ENCODE data around the gene SCYGR6. TPM values are rescaled to one million over a fixed set of nuclear protein-coding genes. Genes with fewer than 3 reads are reported as not detected.

Gene SCYGR6
- total and polyA plus RNA-seq, 10 donors: not detected

DNA sequence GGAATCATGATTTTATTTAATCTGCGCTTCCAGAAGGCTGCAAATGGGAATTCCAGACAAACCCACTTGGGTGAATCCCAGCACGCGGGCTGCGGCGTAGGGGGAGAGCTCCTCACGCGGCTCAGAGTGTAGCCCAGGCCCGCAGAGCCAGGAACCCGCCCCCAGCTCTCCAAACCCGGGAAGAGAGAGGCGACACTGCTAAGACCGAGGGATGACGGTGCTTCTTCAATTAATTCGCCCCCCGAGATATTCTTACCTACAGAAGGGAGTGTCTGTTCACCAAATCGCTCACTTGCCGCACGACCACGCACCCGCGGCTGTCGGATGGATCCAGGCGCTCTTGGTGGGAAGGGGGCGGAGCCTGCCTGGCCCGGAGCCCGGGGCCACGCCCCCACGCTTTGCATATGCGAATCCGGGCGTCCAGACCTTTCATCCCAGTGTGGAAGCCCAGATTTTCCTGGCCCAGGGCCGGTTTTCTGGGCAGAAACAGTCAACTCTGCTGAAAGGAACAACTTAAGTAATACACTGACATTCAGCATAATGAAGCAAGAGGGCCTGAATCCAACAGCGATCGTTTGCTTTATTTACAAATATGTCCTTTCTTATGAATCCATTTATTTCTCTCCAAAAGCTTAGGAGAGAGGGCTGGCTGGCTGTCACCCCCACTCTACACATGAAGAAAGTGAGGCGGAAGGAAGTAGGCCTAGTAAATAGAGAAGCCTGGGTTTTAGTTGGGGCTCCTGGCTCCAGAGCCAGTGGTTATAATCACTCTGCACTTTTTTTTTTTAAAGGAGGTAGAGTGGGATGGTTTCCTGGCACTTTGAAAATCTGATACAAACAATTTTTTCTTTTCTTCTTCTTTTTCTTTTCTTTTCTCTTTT lies 6.6 kb downstream of the SCYGR6 start, which contains the start of gene SLC19A3:
SLC19A3 (minus strand) TSS at position 342 of the 881 bp plus-strand sequence. CDS start 15,710 bp downstream, outside the sequence.
- WGBS, 5 donors: 10 to 18% (median 13%) methylated on average over 26 to 35 of the region's 35 CpGs
- Histone ChIP-seq H3K27me3 (replicated peaks in 1 of 7) (peaks cover 0 to 27% (median 9%) of the 10 kb centered on the region in 7 donors), H3K4me1 (peaks cover 0 to 10% (median 8%) of the 10 kb centered on the region in 6 donors), H3K4me3 (peak within 1 kb of the TSS in 4 of 8 donors; percentile 5 to 59 (median 19)), H3K36me3 (no peaks in the 10 kb centered on the region), H3K9me3 (no peaks in the 10 kb centered on the region), H3K27ac (peak within 1 kb of the TSS in 1 of 8 donors; percentile 28)
- intact Hi-C loops (cut with DNase I; ENCODE audit: low total_unique reads): no loop called here
- TF ChIP-seq POLR2A (IDR thresholded peaks at IDR 0.05): no peak
- TF ChIP-seq POLR2AphosphoS5 (IDR thresholded peaks at IDR 0.05): peak in 1 of 3 donors; percentile 46
- DNase-seq: peak; percentile 75

GRCh38 chr2:227716501-227716900 lies 8.1 kb downstream of the SCYGR6 start:
- no peak overlapping the region for H3K27ac ChIP-seq
- H3K4me3 ChIP-seq: no peak overlapping the region
- peaks cover 0 to 10% (median 8%) of the 10 kb centered on the region in 6 donors for H3K4me1 ChIP-seq
- TF ChIP-seq POLR2AphosphoS5 (IDR thresholded peaks at IDR 0.05): no peak
- H3K27me3 ChIP-seq (replicated peaks in 1 of 7): peaks cover 0 to 26% (median 9%) of the 10 kb centered on the region in 7 donors
- no peak for DNase-seq
- intact Hi-C loops (cut with DNase I; ENCODE audit: low total_unique reads): no loop called here
- no peaks in the 10 kb centered on the region for H3K36me3 ChIP-seq
- H3K9me3 ChIP-seq: no peaks in the 10 kb centered on the region
- WGBS, 5 donors: 88 to 94% (median 93%) methylated on average over 2 of the region's 2 CpGs

DNA sequence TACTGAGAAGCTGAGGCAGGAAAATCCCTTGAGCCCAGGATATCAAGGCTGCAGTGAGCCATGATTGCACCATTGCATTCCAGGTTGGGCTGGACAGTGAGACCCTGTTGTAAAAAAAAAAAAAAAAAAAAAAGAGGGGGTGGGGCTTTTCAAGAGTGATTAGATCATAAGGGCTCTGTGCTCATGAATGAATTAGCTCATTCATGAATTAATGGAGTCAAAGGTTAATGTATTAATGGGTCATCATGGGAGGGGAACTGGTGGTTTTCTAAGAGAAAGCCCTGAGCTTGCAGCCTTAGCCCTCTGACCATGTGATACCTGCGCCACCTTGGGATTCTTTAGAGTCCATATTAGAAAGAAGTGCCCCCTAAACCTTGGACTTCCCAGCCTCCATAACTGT lies 11.3 kb downstream of the SCYGR6 start:
- H3K36me3 ChIP-seq: no peaks in the 10 kb centered on the region
- no peak overlapping the region for H3K27ac ChIP-seq
- H3K9me3 ChIP-seq: no peaks in the 10 kb centered on the region
- 63 to 100% (median 96%) methylated on average over 1 of the region's 1 CpG for WGBS, 5 donors
- DNase-seq: no peak
- TF ChIP-seq POLR2A (IDR thresholded peaks at IDR 0.05) (no peak), POLR2AphosphoS5 (IDR thresholded peaks at IDR 0.05) (no peak)
- TF ChIP-seq, protein P1, sequence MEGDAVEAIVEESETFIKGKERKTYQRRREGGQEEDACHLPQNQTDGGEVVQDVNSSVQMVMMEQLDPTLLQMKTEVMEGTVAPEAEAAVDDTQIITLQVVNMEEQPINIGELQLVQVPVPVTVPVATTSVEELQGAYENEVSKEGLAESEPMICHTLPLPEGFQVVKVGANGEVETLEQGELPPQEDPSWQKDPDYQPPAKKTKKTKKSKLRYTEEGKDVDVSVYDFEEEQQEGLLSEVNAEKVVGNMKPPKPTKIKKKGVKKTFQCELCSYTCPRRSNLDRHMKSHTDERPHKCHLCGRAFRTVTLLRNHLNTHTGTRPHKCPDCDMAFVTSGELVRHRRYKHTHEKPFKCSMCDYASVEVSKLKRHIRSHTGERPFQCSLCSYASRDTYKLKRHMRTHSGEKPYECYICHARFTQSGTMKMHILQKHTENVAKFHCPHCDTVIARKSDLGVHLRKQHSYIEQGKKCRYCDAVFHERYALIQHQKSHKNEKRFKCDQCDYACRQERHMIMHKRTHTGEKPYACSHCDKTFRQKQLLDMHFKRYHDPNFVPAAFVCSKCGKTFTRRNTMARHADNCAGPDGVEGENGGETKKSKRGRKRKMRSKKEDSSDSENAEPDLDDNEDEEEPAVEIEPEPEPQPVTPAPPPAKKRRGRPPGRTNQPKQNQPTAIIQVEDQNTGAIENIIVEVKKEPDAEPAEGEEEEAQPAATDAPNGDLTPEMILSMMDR (IDR thresholded peaks at IDR 0.05 in 8 of 11, conservative IDR thresholded peaks at IDR 0.05 in 3 of 11): no peak
- no peak overlapping the region for H3K4me3 ChIP-seq
- H3K27me3 ChIP-seq (replicated peaks in 1 of 7): peaks cover 0 to 31% (median 5%) of the 10 kb centered on the region in 7 donors
- H3K4me1 ChIP-seq: peaks cover 0 to 10% (median 8%) of the 10 kb centered on the region in 6 donors
- intact Hi-C loops (cut with DNase I; ENCODE audit: low total_unique reads): no loop called here

DNA sequence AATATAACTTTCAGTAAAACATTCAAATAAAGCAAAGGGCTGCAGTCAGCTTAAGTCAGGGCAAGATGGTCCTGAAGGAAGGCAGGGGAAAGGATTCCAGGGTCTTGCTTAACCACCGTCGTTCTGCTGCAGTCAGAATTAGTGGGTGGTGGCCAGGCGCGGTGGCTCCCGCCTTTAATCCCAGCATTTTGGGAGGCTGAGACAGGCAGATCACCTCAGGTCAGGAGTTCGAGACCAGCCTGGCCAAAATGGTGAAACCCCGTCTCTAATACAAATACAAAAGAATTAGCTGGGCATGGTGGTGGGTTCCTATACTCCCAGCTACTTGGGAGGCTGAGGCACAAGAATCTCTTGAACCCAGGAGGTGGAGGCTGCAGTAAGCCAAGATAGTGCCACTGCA lies 13.6 kb downstream of the SCYGR6 start:
- WGBS, 5 donors: 87 to 93% (median 91%) methylated on average over 7 of the region's 7 CpGs
- DNase-seq: no peak
- Histone ChIP-seq H3K4me3 (no peak overlapping the region), H3K36me3 (no peaks in the 10 kb centered on the region), H3K4me1 (no peaks in the 10 kb centered on the region), H3K9me3 (no peaks in the 10 kb centered on the region), H3K27me3 (replicated peaks in 1 of 7) (peaks cover 0 to 11% (median 0%) of the 10 kb centered on the region in 7 donors), H3K27ac (no peak overlapping the region)
- intact Hi-C loops (cut with DNase I; ENCODE audit: low total_unique reads): no loop called here
- TF ChIP-seq, protein P1 (IDR thresholded peaks at IDR 0.05 in 8 of 11, conservative IDR thresholded peaks at IDR 0.05 in 3 of 11): no peak
- TF ChIP-seq POLR2A (IDR thresholded peaks at IDR 0.05) (no peak), POLR2AphosphoS5 (IDR thresholded peaks at IDR 0.05) (no peak)

DNA sequence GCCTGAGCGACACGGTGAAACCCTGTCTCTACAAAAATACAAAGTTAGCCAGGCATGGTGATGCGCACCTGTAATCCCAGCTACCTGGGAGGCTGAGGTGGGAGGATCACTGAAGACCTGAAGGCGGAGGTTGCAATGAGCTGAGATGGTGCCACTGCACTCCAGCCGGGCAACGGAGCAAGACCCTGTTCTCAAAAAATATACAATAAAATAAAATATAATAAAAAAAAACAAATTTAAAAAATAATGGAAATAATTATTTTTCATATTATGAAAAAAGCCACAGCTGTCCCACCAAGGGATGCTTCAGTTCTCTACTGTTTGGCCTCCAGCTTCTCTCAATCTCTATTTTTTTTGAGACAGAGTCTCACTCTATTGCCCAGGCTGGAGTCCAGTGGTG lies 17.2 kb downstream of the SCYGR6 start:
- H3K4me3 ChIP-seq: no peak overlapping the region
- no peaks in the 10 kb centered on the region for H3K4me1 ChIP-seq
- no peak for DNase-seq
- peaks cover 0 to 22% (median 0%) of the 10 kb centered on the region in 7 donors for H3K27me3 ChIP-seq (replicated peaks in 1 of 7)
- no peak for TF ChIP-seq POLR2A (IDR thresholded peaks at IDR 0.05)
- TF ChIP-seq, protein P1 (IDR thresholded peaks at IDR 0.05 in 8 of 11, conservative IDR thresholded peaks at IDR 0.05 in 3 of 11): no peak
- TF ChIP-seq POLR2AphosphoS5 (IDR thresholded peaks at IDR 0.05): no peak
- H3K27ac ChIP-seq: no peak overlapping the region
- peaks cover 0 to 4% (median under 1%) of the 10 kb centered on the region in 8 donors for H3K9me3 ChIP-seq
- 79 to 89% (median 86%) methylated on average over 6 of the region's 6 CpGs for WGBS, 5 donors
- no peaks in the 10 kb centered on the region for H3K36me3 ChIP-seq
- intact Hi-C loops (cut with DNase I; ENCODE audit: low total_unique reads): no loop called here

All from spleen (tissue), 11 donors.